ENCODE results near the gene ODC1.

- TF ChIP-seq CTCF (conservative IDR thresholded peaks at IDR 0.05 in 1 of 2, IDR thresholded peaks at IDR 0.05 in 1 of 2; ENCODE audit: low read depth in 1 of 2, low read length in 2 of 2) (no peak), EZH2 (IDR thresholded peaks at IDR 0.05; ENCODE audit: low read length, missing control alignments) (no peak)
These were observed 47.6 kb downstream of the ODC1 start for GRCh38 chr2:10400568-10400977.

Data from fibroblast of lung (primary cell).